ENCODE results near the gene AGPAT2. TPM values are rescaled to one million over a fixed set of nuclear protein-coding genes. Genes with fewer than 3 reads are reported as not detected.

The AGPAT2 gene
- total RNA-seq, 2 donors from 2014 or later = 197 to 372 TPM

DNA sequence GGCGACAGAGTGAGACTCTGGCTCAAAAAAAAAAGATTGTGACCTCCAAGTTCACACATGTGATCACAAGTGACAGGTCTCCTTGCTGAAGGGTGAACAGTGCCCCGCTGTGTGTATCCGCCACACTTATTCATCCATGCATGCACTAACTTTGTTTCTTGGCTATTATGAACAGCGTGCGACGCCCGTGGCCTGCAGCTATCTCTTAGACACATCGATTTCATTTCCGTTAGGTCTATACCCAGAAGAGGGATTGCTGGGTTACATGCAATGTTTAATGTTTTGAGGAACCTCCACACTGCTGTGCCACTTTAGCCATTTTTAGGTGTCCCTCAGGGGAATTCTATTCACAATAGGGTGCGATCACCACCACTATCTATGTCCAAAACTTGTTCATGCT lies 36.6 kb downstream of the AGPAT2 start:
- no peaks in the 10 kb centered on the region for H3K9me3 ChIP-seq
- no peak overlapping the region for H3K9ac ChIP-seq (ENCODE audit: low read depth in 2 of 2, low read length in 2 of 2)
- no peaks in the 10 kb centered on the region for H3K36me3 ChIP-seq
- peaks cover 3% of the 10 kb centered on the region for H3K4me1 ChIP-seq
- no peak for DNase-seq
- intact Hi-C loops (cut with DNase I) = no loop called here
- no peak overlapping the region for H3K4me3 ChIP-seq
- H3K27me3 ChIP-seq = peaks cover 13% of the 10 kb centered on the region
- no peak overlapping the region for H3K27ac ChIP-seq
- TF ChIP-seq, protein P1, sequence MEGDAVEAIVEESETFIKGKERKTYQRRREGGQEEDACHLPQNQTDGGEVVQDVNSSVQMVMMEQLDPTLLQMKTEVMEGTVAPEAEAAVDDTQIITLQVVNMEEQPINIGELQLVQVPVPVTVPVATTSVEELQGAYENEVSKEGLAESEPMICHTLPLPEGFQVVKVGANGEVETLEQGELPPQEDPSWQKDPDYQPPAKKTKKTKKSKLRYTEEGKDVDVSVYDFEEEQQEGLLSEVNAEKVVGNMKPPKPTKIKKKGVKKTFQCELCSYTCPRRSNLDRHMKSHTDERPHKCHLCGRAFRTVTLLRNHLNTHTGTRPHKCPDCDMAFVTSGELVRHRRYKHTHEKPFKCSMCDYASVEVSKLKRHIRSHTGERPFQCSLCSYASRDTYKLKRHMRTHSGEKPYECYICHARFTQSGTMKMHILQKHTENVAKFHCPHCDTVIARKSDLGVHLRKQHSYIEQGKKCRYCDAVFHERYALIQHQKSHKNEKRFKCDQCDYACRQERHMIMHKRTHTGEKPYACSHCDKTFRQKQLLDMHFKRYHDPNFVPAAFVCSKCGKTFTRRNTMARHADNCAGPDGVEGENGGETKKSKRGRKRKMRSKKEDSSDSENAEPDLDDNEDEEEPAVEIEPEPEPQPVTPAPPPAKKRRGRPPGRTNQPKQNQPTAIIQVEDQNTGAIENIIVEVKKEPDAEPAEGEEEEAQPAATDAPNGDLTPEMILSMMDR (IDR thresholded peaks at IDR 0.05) = no peak

DNA sequence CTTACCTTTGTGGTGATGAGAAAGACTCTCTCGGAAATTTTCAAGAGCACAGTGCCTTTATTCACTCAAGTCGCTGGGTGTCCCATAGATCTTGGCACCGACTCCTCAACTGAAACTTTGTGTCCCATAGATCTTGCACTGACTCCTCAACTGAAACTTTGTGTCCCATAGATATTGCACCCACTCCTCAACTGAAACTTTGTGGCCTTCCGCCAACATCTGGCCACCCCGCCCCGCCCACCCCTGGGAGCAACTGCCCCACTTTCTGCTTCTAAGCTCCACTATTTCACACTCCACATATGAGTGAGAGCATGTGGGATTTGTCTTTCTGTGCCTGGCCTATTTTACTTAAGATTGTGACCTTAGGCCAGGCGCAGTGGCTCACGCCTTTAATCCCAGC lies 37.2 kb downstream of the AGPAT2 start:
- H3K4me1 ChIP-seq = peaks cover 3% of the 10 kb centered on the region
- no peak overlapping the region for H3K9ac ChIP-seq (ENCODE audit: low read depth in 2 of 2, low read length in 2 of 2)
- no peak overlapping the region for H3K4me3 ChIP-seq
- H3K9me3 ChIP-seq = no peaks in the 10 kb centered on the region
- intact Hi-C loops (cut with DNase I) = no loop called here
- H3K27me3 ChIP-seq = peaks cover 13% of the 10 kb centered on the region
- no peak for DNase-seq
- TF ChIP-seq, protein P1 (IDR thresholded peaks at IDR 0.05) = no peak
- H3K36me3 ChIP-seq = no peaks in the 10 kb centered on the region
- no peak overlapping the region for H3K27ac ChIP-seq

DNA sequence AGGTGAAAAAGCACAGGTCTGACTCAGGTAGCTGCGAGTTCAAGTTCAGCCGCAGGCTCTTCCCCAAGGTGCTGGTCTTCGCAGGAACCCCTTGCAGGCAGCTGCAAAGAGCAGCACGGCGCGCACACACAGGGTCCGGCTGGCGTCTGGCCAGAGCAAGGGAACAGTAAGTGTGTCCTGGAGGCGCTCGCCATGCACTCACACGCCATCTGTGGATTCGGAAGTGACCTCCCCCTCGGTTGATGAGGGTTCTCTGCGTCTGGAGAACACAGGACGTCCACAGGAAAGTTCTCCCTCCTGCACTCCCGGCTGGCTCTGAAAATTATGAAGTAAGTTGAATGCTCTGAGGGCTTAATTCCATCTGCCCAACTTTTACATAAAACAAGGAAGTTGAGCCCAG lies 38.5 kb downstream of the AGPAT2 start:
- Histone ChIP-seq H3K4me1 (peaks cover 12% of the 10 kb centered on the region), H3K9ac (ENCODE audit: low read depth in 2 of 2, low read length in 2 of 2) (no peak overlapping the region), H3K4me3 (no peak overlapping the region), H3K9me3 (no peaks in the 10 kb centered on the region), H3K36me3 (no peaks in the 10 kb centered on the region), H3K27ac (no peak overlapping the region), H3K27me3 (peaks cover 19% of the 10 kb centered on the region)
- TF ChIP-seq, protein P1 (IDR thresholded peaks at IDR 0.05) = no peak
- intact Hi-C loops (cut with DNase I) = no loop called here
- DNase-seq = no peak

DNA sequence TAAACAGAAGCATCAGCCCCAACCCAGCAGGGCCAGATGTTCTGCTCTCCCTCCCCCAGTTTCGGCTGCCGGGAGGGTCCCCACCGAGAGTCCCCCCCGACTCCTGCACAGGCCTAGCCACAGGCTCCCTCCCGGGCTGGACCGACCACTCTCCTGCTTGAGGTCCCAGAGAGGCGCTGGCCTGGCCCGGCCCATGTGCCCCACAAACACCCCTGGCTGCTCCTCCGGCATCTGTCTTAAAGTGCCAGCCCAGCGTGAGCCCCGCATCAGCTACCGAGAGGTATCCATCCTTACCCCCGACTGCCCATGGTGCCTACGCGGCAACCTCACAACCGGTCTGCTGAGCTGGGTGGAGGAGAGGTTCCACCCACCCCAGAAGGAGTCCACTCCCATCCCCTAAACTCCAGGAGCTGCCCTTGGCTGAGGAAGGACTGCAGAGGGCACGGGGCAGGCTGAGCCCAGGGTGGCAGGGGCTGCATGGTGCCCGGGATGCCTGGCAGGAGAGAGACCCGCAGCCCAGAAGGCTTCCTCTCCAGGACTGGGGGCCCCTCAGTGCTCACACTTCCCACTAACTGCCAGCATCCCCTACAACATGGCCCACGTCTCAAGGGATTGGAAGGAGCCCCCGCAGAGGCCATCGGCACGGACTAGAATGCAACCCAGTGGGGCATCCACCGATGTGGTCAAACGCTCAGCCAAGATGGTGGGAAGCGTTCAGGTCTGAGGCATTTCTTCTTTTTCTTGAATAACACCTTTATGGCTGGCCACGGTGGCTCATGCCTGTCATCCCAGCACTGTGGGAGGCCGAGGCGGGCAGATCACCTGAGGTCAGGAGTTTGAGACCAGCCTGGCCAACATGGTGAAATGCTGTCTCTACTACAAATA lies 40.2 kb downstream of the AGPAT2 start:
- DNase-seq = no peak
- no peak overlapping the region for H3K27ac ChIP-seq
- TF ChIP-seq, protein P1 (IDR thresholded peaks at IDR 0.05) = no peak
- no peaks in the 10 kb centered on the region for H3K9me3 ChIP-seq
- no peak overlapping the region for H3K4me3 ChIP-seq
- peaks cover 24% of the 10 kb centered on the region for H3K27me3 ChIP-seq
- peak overlapping the region in 1 of 2 donors; percentile 40 for H3K9ac ChIP-seq (ENCODE audit: low read depth in 2 of 2, low read length in 2 of 2)
- intact Hi-C loops (cut with DNase I) = no loop called here
- H3K4me1 ChIP-seq = peaks cover 12% of the 10 kb centered on the region
- no peaks in the 10 kb centered on the region for H3K36me3 ChIP-seq

DNA sequence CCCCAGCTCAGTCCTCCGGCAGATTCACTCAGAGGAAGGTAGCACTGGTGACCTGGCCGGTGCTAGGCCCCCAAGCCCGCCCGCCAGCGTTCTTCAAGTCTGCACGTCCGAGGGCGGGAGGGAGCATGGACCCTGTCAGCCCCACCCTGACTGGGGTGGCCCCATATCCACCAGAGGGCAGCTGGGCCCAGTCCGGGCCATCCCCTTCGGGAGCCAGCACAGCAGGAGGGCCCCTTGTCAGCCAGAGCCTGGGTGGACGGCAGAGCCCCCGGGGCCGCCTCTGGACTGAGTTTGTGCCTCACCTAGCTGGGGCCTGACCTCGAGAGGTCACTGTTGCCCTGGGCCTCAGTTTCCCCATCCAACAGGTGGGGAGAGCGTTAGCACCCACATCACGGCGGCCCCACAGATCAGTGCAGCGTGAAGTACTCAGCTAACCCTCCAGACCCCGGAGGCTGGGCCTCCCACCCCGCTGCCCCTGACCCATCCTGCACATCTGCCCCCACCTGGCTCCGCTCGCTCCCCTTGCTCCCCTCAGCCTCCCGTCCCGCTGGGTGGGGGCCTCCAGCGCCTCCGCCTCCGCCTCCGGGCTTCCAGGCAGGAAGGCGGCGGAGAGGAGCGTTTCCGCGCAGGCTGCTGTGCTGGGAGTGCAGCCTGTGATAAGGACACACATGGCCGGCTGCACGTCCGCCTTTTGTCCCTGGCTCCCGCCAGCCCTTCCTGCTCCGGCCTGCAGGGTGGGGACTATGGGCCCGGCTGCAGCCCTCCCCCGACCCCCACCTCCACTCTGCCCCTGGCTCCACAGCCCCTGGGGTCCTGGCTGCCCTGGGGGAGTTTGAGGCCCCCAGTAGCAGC lies 41.1 kb downstream of the AGPAT2 start:
- intact Hi-C loops (cut with DNase I) = no loop called here
- H3K9ac ChIP-seq (ENCODE audit: low read depth in 2 of 2, low read length in 2 of 2) = peak overlapping the region; percentile 19 to 40
- TF ChIP-seq, protein P1 (IDR thresholded peaks at IDR 0.05) = no peak
- H3K27ac ChIP-seq = no peak overlapping the region
- H3K4me3 ChIP-seq = no peak overlapping the region
- DNase-seq = no peak
- peaks cover 12% of the 10 kb centered on the region for H3K4me1 ChIP-seq
- H3K36me3 ChIP-seq = no peaks in the 10 kb centered on the region
- H3K27me3 ChIP-seq = peaks cover 24% of the 10 kb centered on the region
- H3K9me3 ChIP-seq = no peaks in the 10 kb centered on the region

Data from colonic mucosa (tissue), 4 donors.